Right cardiac atrium (tissue), 5 donors: ENCODE results near the gene FLRT2. TPM values are rescaled to one million over a fixed set of nuclear protein-coding genes. Genes with fewer than 3 reads are reported as not detected.

ENCODE experiments used
- ATAC-seq, 2 donors: fragments of 200-7000 bp; cut with Tn5 transposase; one replicate each; pipeline versions ENCODE4 v1.8.0 to v1.9.1; 2020; ENCODE audit warnings: moderate library complexity in 2 of 2, mild to moderate bottlenecking in 1 of 2
- DNase-seq, 3 donors: peaks; one replicate each; pipeline ENCODE4 v3.0.0-alpha.2; 2020
- H3K27ac ChIP-seq: one replicate; pipeline ENCODE4 v1.5.1; 2013; ENCODE audit warnings: mild to moderate bottlenecking, low read length, control low read depth, moderate library complexity
- H3K27me3 ChIP-seq: one replicate; pipeline ENCODE4 v1.6.1; 2013; ENCODE audit not compliant: control insufficient read depth, insufficient read depth
- H3K4me1 ChIP-seq: one replicate; pipeline ENCODE4 v1.6.1; 2013; ENCODE audit warnings: low read length; ENCODE audit not compliant: control insufficient read depth, insufficient read depth
- H3K4me3 ChIP-seq: one replicate; pipeline ENCODE4 v1.5.1; 2013; ENCODE audit warnings: low read length, control low read depth
- H3K9me3 ChIP-seq: one replicate; pipeline ENCODE4 v1.6.1; 2013; ENCODE audit warnings: low read length; ENCODE audit not compliant: control insufficient read depth
- WGBS: extraction: QIAGEN DNeasy Blood & Tissue Kit; methylation state at CpG from one replicate; pipeline ENCODE4 v1.1.7; 2013; 5-methylcytosine and 5-hydroxymethylcytosine counted together
- intact Hi-C, 4 donors: fragments of 100-400 bp; cut with DNase I; formaldehyde crosslinking; loops; one replicate each; pipeline versions ENCODE4 v1.11.0 to v1.14.0; 2022 to 2023
- polyA plus RNA-seq: library from polyadenylated mRNA; stranded (reverse); fragments of 200-250 nt; gene quantifications from one replicate; pipeline ENCODE4 v1.2.3, GENCODE V29; 2013
- total RNA-seq, 4 donors: library from RNA; stranded (reverse); fragmentation: NEBNext Ultra II Directional; extraction: Animal tissue kit (Norgen Biotek cat#: 25700); gene quantifications; one replicate each; pipeline ENCODE4 v1.2.1, GENCODE V29; 2021
- donor health status: healthy with polysubstance abuse.
- donor health status: DM: no; HTN: yes; CAD: no.
- donor health status: DM: no; HTN: no; CAD: no.
- donor health status: DM: no; HTN: yes; CAD: no; lungs with severe emphysema.
- donor health status: DM: yes; HTN: yes; CAD: no.

Gene FLRT2
- total and polyA plus RNA-seq, 5 donors = 2.2 to 39.2 (median 13.4) TPM

DNA sequence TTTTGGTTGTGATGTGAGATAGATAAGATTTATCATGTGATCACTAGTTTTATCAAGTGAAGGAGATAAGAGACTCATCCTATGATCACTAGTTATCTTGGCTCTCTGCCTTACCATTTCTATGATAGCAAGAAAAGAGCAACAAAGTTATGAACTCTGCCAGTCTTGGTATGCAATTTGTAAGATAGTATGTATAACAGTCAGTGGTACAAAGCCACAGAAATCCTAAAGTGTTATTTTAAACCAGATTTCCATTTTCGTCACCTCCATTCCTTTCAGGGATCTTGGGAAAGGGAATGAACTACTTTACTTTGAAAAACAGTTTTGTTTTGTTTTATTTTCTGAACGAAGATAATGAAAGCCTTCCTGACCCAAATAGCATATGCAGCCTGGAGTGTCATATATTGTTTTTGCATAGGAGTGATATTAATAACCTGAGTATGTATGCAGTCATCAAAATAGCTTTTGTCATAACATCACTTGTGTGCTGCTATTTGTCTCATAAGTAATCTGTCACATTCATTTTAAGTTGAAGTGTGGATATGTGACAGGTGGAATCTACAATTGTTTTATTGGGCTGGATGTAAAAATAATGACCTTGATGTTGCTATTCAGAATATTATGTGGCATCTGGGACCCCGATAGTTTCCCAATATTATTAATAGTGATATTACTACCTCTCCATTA, 35.0 kb downstream of the FLRT2 start:
- H3K4me1 ChIP-seq = peaks cover 1% of the 10 kb centered on the region
- no peak for ATAC-seq
- no peaks in the 10 kb centered on the region for H3K27me3 ChIP-seq
- no peaks in the 10 kb centered on the region for H3K9me3 ChIP-seq
- no peak for DNase-seq
- intact Hi-C loops = no loop called here
- H3K4me3 ChIP-seq = no peak overlapping the region
- H3K27ac ChIP-seq = no peak overlapping the region
- 78% methylated on average over 3 of the region's 3 CpGs for WGBS

DNA sequence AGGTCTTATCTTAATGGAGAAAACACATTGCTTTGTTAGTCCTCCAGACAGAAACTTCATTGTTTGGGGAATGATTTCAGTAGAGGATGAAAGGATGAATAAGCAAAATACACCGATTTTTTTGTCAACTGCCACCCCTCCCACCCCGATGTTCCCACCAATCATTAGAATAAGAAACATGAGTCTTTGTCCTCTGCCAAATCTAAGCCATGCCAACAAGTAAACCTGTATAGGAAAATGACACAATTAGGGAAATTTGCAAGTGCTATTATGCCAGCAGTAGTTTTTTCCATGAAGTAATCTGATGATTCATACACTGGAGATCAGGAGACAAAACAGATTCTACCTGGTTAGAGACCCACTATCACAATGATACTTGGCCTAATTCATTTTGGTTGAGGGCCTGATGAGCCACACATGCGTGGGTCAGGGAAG, 35.9 kb downstream of the FLRT2 start:
- intact Hi-C loops = no loop called here
- no peak for DNase-seq
- H3K9me3 ChIP-seq = no peaks in the 10 kb centered on the region
- 56% methylated on average over 3 of the region's 3 CpGs for WGBS
- H3K4me3 ChIP-seq = no peak overlapping the region
- no peaks in the 10 kb centered on the region for H3K27me3 ChIP-seq
- H3K27ac ChIP-seq = no peak overlapping the region
- peak in 1 of 2 donors; percentile 16 for ATAC-seq
- peaks cover 1% of the 10 kb centered on the region for H3K4me1 ChIP-seq

DNA sequence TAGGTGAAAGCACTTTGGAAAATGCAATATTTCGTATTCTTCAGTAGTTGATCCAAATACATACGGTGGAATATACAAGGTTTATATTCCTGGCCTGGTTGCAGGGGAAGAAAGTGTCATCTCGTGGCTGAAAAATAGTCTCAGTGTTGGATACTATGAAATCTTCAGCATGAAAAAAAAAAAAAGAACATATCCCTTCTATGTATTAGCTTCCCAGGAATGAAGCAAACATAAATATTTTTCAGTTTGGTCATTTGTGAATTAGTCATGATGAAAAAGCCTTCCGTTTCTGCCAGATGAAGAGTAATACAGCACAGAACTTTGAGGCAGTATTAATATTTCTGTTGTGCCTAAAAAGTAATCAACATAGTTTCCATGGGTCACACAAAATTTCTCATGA, 36.7 kb downstream of the FLRT2 start:
- DNase-seq = no peak
- peak in 1 of 2 donors; percentile 32 for ATAC-seq
- H3K4me3 ChIP-seq = no peak overlapping the region
- peaks cover 1% of the 10 kb centered on the region for H3K4me1 ChIP-seq
- intact Hi-C loops = no loop called here
- H3K9me3 ChIP-seq = no peaks in the 10 kb centered on the region
- WGBS = 67% methylated on average over 4 of the region's 4 CpGs
- no peak overlapping the region for H3K27ac ChIP-seq
- H3K27me3 ChIP-seq = no peaks in the 10 kb centered on the region

DNA sequence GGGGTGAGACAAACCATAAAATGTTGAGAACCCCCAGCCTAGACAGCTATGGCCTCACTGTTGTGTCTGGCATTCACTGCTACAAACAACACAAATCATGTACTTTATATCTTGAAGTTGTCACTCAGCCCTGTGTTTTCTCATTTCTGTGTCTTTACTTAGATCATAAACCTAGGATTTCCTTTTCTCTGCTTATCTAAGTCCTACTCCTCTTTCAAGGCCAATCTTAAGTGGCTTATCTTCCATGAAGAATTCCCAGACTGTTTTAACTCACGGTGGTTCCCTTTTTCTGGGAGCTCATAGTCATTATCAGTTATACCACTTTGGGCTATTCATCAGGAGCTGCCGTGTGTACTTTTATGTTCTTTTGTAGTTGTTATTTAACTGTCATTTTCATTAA, 42.1 kb downstream of the FLRT2 start:
- DNase-seq (no peak), ATAC-seq (no peak)
- intact Hi-C loops = no loop called here
- 28% methylated on average over 2 of the region's 2 CpGs for WGBS
- peaks cover under 1% of the 10 kb centered on the region for H3K4me1 ChIP-seq
- H3K27ac ChIP-seq = no peak overlapping the region
- no peaks in the 10 kb centered on the region for H3K27me3 ChIP-seq
- H3K9me3 ChIP-seq = no peaks in the 10 kb centered on the region
- H3K4me3 ChIP-seq = no peak overlapping the region

DNA sequence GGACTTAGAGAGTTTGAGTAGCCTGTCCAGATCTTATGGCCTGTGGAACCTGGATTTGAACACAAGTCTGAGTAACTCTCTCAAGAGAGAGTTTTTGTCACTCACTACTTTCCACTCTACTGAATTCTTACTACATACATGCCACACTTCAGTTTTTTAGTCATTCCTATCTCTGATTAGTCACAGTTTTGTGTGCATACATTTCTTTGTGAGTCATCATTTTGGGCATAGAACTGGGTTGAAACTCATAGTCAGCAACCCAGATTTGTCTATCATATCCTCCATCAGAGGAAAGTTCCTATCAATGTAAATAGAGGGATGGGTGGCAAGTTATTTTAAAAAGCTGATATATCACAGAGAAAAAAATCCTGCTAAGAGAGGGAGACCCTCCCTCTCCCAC, 42.9 kb downstream of the FLRT2 start:
- H3K27ac ChIP-seq = no peak overlapping the region
- H3K9me3 ChIP-seq = no peaks in the 10 kb centered on the region
- H3K4me1 ChIP-seq = no peaks in the 10 kb centered on the region
- intact Hi-C loops = no loop called here
- DNase-seq (no peak), ATAC-seq (no peak)
- no peaks in the 10 kb centered on the region for H3K27me3 ChIP-seq
- H3K4me3 ChIP-seq = no peak overlapping the region

DNA sequence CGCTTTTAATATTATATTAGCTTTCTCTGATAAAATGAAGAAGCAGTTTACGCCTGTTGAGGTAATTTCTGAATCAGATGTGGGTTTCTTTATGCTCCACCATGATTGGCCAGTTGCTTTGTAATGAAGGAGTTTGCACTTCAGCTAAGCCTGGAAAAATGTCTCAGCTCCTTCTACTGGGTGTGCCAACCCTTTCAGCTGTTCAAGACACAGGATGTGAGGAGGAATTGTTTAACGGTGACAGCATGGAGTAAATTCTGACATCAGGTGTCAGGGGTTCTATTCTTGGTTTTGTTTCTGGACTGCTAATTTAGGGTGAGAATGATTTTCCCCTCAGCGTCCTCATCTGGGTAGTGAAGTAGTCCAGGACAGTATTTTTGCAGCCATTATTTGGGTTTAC, 43.5 kb downstream of the FLRT2 start:
- intact Hi-C loops = no loop called here
- WGBS = 60% methylated on average over 4 of the region's 4 CpGs
- Histone ChIP-seq H3K4me3 (no peak overlapping the region), H3K27ac (no peak overlapping the region), H3K9me3 (no peaks in the 10 kb centered on the region), H3K27me3 (no peaks in the 10 kb centered on the region), H3K4me1 (no peaks in the 10 kb centered on the region)
- ATAC-seq (peak in 1 of 2 donors; percentile 56), DNase-seq (no peak)

DNA sequence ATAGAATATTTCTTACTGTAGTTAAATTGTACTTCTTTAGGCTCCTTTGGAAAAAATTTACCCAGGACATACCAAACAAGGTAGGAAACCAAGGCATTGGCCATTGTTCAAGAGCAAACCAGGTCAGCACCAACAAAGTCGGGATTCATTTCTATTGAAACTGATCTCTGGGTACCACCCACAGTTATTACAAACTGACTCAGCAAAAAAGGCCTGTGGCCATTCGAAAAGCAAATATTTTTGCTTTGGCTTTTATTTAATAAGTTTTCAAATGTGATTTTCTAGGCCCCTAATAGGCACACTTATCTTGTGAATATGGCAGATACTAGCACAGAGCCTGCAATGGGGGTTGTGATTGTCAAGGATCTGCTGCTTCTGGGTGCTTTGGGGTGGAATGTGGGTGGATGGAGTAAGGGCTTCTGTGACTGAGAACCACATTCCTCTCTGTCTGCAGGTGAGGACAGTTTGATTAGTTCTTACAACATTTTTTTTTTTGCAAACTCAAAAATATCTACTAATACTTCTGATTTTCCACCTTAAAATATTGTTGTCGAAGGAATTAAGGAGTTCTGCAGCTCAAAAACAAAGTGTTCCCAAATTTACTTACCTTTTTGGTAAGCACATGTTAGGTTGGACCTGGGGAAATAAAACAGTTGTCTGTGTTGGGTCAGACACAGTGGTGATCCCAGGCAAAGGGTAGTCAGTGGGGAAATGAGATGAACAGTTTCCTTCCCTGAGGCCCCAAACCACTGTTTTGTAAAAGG, 45.1 kb downstream of the FLRT2 start:
- Histone ChIP-seq H3K4me1 (no peaks in the 10 kb centered on the region), H3K9me3 (no peaks in the 10 kb centered on the region), H3K27ac (no peak overlapping the region), H3K4me3 (no peak overlapping the region), H3K27me3 (no peaks in the 10 kb centered on the region)
- intact Hi-C loops = no loop called here
- DNase-seq (no peak), ATAC-seq (no peak)
- WGBS = 76% methylated on average over 3 of the region's 3 CpGs

DNA sequence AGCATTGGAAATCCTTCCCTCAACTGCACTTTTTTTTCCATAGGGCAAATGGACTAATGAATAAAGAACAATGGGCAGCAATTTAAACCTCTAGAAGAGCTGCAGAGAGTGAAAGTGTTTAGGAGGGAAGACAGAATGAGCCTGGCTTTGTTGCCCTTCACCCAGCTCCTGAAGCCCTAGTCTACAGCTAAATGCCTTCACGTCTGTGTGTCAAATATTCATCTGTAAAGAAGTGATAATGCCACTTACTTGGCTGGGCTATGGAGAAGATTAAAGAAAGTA, 45.6 kb downstream of the FLRT2 start:
- no peak for DNase-seq
- intact Hi-C loops = no loop called here
- 74% methylated on average over 1 of the region's 1 CpG for WGBS
- no peaks in the 10 kb centered on the region for H3K27me3 ChIP-seq
- no peak overlapping the region for H3K27ac ChIP-seq
- ATAC-seq = no peak
- no peak overlapping the region for H3K4me3 ChIP-seq
- no peaks in the 10 kb centered on the region for H3K4me1 ChIP-seq
- H3K9me3 ChIP-seq = no peaks in the 10 kb centered on the region

DNA sequence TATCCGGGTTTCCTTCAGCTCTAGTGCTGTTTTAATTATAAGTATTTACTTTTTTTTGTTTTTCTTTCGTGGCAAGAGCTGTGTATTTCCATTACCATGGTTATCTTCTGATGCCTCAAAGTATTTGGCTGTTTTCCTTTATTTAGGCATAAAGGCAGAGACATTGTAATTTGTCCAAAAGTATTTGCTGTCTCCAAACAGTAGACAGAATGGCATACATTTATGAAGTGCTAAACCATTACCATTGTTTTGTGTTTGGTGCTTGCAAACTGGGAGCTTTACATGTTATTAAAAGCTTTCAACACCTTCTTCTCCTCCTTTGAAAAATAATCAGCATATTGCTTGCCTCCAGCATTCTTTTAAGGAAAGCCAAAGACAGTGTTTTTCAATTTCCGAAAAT, 46.3 kb downstream of the FLRT2 start:
- intact Hi-C loops = no loop called here
- WGBS = 48% methylated on average over 3 of the region's 3 CpGs
- H3K9me3 ChIP-seq = no peaks in the 10 kb centered on the region
- DNase-seq = no peak
- ATAC-seq = no peak
- H3K4me1 ChIP-seq = no peaks in the 10 kb centered on the region
- no peak overlapping the region for H3K27ac ChIP-seq
- no peaks in the 10 kb centered on the region for H3K27me3 ChIP-seq
- no peak overlapping the region for H3K4me3 ChIP-seq

DNA sequence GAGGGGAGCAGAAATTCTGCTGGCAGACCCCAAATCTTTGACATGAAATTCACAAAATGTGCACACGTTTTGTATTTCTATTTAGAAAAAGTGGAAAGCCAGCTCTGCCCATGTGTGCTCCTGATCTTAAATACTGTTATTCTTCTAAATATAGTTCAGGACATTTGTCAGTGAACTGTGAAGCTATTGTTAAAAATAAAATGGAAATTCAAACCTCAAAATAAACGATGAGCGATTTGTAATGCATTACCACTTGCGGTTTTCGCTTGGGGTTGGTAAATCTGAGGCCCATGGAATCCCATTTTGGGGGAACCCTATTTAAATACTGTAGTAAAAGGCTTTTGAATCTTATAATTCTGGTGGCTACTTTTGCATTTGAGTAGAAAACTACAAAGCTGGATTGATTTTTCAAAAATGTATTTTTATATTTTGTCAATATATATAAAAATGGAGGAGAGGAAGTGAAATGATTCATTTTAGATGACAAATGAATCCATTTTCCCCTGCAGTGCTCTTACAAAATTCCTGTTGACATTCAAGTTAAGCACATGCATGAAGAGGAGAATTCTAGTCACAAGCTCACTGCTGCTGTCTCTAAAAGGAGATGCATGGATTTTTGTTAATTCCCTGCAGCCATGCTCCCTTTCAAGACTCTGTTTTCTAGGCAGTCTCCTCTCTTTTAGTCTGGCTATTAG, 47.1 kb downstream of the FLRT2 start:
- Histone ChIP-seq H3K4me1 (no peaks in the 10 kb centered on the region), H3K27ac (no peak overlapping the region)
- intact Hi-C loops = no loop called here

DNA sequence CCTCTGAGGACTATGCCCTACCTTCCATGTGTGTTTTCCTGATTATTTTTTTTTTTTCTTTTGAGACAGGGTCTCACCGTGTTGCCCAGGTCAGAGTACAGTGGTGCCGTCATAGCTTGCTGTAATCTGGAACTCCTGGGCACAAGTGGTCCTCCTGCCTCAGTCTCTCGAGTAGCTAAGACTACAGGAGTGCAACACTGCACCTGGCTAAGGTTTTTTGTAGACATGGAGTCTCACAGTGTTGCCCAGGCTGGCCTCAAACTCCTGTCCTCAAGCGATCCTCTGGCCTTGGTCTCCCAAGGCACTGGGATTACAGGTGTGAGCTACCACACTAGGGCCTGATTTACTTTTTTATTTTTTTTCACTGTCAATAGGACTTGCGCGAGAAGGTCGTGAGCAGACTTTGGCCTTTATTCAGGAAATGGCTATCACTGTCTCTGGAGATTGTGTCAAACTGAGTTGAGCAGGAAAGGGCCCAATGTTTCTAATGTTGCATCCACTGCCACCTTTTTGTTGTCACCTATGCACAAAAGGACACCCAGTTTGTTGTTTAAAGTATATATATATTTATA, 47.7 kb downstream of the FLRT2 start:
- Histone ChIP-seq H3K27ac (no peak overlapping the region), H3K9me3 (no peaks in the 10 kb centered on the region), H3K27me3 (no peaks in the 10 kb centered on the region), H3K4me3 (no peak overlapping the region), H3K4me1 (no peaks in the 10 kb centered on the region)
- WGBS = 75% methylated on average over 7 of the region's 7 CpGs
- ATAC-seq (no peak), DNase-seq (no peak)
- intact Hi-C loops = no loop called here

More for the DNA sequence above, 47.1 kb downstream of the FLRT2 start:
- Histone ChIP-seq H3K27me3 (no peaks in the 10 kb centered on the region), H3K9me3 (no peaks in the 10 kb centered on the region), H3K4me3 (no peak overlapping the region)
- no peak for ATAC-seq
- DNase-seq = no peak
- WGBS = 72% methylated on average over 5 of the region's 5 CpGs
